Sciatic nerve (tissue), 2 donors: ENCODE data around the gene CELSR2. TPM values are rescaled to one million over a fixed set of nuclear protein-coding genes. Genes with fewer than 3 reads are reported as not detected.

Experiments
- ATAC-seq: fragments of 200-7000 bp; cut with Tn5 transposase; one replicate; pipeline ENCODE4 v1.9.1; 2020; ENCODE audit warnings: mild to moderate bottlenecking, moderate library complexity
- DNase-seq: peaks from one replicate; pipeline ENCODE4 v3.0.0-alpha.2; 2020; ENCODE audit warnings: low spot score
- intact Hi-C: fragments of 100-400 bp; cut with DNase I; formaldehyde crosslinking; loops from one replicate; pipeline ENCODE4 v1.14.2; 2022
- total RNA-seq: library from RNA; stranded (reverse); fragmentation: NEBNext Ultra II Directional; extraction: Animal tissue kit (Norgen Biotek cat#: 25700); gene quantifications from one replicate; pipeline ENCODE4 v1.2.1, GENCODE V29; 2021
- donor health status: DM: no; HTN: no; CAD: no.
- donor health status: DM: no; HTN: no; CAD: no.

The CELSR2 gene
- total RNA-seq, 1 donor from 2014 or later = 24.0 TPM

DNA sequence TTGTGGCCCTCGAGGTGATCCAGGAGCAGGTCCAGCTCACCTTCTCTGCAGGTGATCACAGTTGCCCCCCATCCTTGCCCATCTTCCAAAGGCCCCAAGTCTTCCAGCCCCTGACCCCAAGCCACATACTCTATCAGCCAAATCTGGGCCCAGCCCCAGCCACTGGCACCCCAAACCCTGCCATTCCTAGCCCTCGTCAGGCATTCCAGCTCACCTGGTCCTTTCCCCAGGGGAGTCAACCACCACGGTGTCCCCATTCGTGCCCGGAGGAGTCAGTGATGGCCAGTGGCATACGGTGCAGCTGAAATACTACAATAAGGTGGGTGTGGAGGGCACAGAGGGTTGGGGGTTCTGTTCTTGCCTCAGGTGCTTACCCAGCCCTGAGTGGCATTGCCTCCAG lies 12.2 kb downstream of the CELSR2 start:
- intact Hi-C loops = loop anchor here (5.0 kb wide), 1 partner anchor 141 kb away; no protein-coding TSS in a partner anchor
- DNase-seq (no peak), ATAC-seq (no peak)

- no peak for DNase-seq
- intact Hi-C loops = loop anchor here (5.0 kb wide), 1 partner anchor 140 kb away; no protein-coding TSS in a partner anchor
- ATAC-seq = no peak
Observed at GRCh38 chr1:109262231-109263055, 13.1 kb downstream of the CELSR2 start.

DNA sequence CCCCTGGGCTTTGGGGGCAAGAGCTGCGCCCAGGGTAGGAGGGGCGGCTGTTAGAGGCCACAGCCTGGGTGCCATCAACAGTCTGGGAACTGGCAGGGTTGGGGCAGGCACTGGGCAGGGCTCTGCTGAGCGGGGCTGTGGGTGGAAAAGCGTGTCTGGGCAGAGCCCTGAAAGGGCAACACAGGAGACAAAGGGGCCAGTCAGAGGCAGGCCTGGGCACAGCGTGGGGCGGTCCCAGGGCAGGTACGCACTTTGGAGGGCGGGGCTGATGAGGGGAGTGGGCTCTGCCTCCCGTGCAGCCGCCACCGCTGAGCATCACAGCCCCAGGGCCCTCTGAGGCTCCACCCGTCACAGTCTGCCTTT lies 13.9 kb downstream of the CELSR2 start:
- DNase-seq = no peak
- intact Hi-C loops = loop anchor here (5.0 kb wide), 1 partner anchor 139 kb away; no protein-coding TSS in a partner anchor
- ATAC-seq = peak; percentile 60

DNA sequence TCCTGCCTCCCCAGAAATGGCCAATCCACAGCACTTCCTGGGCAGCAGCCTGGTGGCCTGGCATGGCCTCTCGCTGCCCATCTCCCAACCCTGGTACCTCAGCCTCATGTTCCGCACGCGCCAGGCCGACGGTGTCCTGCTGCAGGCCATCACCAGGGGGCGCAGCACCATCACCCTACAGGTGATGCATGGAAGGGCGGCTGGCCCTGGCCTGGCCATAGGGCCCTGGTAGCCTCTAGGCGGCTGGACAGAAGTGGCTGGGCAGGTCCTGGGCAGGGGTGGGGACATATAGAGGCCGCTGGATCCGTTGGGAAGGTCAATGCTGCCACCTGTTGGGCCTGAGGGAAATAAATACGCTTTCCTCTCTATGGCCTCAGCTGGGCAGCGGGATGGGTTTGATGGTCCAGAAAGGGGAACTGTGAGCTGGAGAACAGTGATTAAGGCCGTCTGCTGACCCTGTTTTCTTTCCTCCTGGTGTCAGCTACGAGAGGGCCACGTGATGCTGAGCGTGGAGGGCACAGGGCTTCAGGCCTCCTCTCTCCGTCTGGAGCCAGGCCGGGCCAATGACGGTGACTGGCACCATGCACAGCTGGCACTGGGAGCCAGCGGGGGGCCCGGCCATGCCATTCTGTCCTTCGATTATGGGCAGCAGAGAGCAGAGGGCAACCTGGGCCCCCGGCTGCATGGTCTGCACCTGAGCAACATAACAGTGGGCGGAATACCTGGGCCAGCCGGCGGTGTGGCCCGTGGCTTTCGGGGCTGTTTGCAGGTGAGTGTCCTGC lies 14.4 kb downstream of the CELSR2 start:
- intact Hi-C loops = loop anchor here (5.0 kb wide), 1 partner anchor 139 kb away; no protein-coding TSS in a partner anchor
- DNase-seq (peak; percentile 92), ATAC-seq (peak; percentile 87)

DNA sequence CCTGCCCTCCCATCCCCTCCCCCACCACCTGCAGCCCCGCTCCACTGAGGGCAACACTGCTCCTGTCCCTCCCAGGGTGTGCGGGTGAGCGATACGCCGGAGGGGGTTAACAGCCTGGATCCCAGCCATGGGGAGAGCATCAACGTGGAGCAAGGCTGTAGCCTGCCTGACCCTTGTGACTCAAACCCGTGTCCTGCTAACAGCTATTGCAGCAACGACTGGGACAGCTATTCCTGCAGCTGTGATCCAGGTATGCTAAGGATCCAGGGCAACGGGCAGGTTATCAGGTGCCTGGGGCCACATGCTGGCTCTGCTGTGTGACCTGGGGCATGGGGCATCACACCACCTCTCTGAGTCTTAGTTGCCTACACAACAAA lies 15.0 kb downstream of the CELSR2 start:
- no peak for DNase-seq
- intact Hi-C loops = loop anchor here (5.0 kb wide), 1 partner anchor 138 kb away; no protein-coding TSS in a partner anchor
- peak; percentile 4 for ATAC-seq

- DNase-seq (no peak), ATAC-seq (no peak)
- intact Hi-C loops = no loop called here
Observed at GRCh38 chr1:109265016-109265415, 15.7 kb downstream of the CELSR2 start.

DNA sequence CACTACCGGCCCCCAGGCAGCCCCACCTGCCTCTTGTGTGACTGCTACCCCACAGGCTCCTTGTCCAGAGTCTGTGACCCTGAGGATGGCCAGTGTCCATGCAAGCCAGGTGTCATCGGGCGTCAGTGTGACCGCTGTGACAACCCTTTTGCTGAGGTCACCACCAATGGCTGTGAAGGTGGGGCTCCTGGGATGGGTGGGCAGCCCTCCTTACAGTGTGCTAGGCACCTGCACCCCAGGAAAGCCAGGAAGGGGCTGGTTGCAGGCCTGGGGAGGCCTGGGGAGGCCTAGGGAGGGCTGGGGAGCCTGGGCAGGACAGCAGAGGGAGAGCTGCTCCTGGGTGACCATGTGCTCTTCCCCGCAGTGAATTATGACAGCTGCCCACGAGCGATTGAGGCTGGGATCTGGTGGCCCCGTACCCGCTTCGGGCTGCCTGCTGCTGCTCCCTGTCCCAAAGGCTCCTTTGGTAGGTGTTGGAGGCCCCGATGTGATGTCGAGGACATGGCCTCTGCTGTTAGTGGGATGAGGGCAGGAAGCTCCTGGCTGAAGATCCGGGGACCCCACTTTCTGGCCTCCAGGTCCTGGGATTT lies 16.5 kb downstream of the CELSR2 start:
- intact Hi-C loops = no loop called here
- DNase-seq (no peak), ATAC-seq (no peak)

DNA sequence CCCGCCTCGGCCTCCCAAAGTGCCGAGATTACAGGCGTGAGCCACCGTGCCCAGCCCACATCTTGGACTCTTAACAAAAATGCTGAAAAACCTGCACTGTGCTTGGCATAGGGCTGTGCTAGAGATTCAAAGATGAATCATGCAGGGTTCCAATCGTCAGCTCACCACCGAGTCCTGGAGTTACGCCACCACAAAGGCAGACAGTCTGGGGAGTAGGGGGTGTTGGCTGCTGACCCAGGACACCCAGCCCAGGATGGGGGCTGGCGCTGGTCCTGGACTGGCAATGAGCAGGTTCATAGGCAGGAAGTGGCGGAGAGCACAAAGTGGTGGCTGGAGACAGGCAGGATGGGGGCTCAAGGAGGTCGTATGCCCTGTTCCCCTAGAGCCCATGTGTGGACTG lies 17.6 kb downstream of the CELSR2 start:
- no peak for DNase-seq
- no peak for ATAC-seq
- intact Hi-C loops = no loop called here

DNA sequence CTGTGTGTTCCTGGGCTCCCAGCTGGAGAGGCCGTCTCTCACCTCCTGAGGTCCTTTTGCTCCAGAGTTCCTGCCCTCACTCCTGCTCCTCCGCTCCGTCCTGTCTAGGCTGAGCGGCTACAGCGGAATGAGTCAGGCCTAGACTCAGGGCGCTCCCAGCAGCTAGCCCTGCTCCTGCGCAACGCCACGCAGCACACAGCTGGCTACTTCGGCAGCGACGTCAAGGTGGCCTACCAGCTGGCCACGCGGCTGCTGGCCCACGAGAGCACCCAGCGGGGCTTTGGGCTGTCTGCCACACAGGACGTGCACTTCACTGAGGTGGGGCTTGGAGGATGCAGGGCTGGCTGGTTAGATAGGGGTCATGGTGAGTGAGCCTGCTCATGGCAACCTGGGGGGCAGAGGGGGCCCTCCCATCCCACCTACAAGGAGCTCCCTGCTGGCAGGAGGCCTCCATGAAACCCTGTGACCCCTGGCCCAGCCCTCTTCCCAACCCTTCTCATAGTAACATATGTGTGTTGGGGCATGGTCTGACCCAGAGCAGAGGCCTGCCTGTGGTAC lies 18.5 kb downstream of the CELSR2 start:
- intact Hi-C loops = no loop called here
- DNase-seq (no peak), ATAC-seq (no peak)

GRCh38 chr1:109268431-109269211 lies 19.3 kb downstream of the CELSR2 start:
- no peak for ATAC-seq
- peak; percentile 53 for DNase-seq
- intact Hi-C loops = no loop called here

DNA sequence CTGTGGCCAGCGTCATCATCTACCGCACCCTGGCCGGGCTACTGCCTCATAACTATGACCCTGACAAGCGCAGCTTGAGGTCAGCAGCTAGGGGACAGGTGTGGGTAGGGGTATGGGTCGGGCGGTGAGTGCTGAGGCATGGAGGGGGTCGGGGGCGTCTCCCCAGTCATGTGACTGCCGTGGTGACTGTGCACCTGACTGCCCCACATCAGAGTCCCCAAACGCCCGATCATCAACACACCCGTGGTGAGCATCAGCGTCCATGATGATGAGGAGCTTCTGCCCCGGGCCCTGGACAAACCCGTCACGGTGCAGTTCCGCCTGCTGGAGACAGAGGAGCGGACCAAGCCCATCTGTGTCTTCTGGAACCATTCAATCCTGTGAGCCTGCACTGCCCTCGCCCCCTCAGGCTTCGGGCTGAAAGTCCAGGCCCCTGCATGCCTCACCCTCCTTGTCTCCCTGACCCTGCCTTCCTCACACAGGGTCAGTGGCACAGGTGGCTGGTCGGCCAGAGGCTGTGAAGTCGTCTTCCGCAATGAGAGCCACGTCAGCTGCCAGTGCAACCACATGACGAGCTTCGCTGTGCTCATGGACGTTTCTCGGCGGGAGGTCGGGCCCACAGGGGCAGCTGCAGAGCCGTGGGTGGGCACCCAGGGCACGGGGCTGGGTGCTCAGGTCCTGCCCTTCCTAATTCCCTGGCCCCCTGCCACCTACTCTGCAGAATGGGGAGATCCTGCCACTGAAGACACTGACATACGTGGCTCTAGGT lies 20.1 kb downstream of the CELSR2 start:
- no peak for ATAC-seq
- no peak for DNase-seq
- intact Hi-C loops = no loop called here

DNA sequence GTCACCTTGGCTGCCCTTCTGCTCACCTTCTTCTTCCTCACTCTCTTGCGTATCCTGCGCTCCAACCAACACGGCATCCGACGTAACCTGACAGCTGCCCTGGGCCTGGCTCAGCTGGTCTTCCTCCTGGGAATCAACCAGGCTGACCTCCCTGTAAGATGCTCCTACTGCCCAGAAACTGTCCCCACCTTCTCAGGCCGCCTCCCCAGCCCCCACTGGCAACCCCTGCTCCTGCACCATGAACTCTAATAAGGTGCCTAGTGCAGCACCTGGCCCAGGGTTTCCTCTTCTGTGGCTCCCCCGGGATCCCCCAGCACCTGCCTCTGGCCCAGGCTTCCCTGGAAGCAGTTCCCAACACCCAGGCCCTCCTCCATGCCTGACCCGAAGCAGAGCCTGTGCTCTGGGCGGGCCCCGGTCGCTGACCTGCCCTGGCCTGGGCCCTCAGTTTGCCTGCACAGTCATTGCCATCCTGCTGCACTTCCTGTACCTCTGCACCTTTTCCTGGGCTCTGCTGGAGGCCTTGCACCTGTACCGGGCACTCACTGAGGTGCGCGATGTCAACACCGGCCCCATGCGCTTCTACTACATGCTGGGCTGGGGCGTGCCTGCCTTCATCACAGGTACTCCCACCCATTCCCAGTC lies 20.8 kb downstream of the CELSR2 start:
- DNase-seq = no peak
- intact Hi-C loops = no loop called here
- ATAC-seq = no peak

- no peak for ATAC-seq
- DNase-seq = peak; percentile 55
- intact Hi-C loops = no loop called here
Observed at GRCh38 chr1:109270623-109271317, 21.4 kb downstream of the CELSR2 start.

- intact Hi-C loops = no loop called here
- DNase-seq (no peak), ATAC-seq (no peak)
Observed at GRCh38 chr1:109271458-109271857, 22.1 kb downstream of the CELSR2 start.

GRCh38 chr1:109272021-109272799 lies 22.9 kb downstream of the CELSR2 start:
- no peak for ATAC-seq
- DNase-seq = peak; percentile 62
- intact Hi-C loops = no loop called here

GRCh38 chr1:109272831-109273547 lies 23.6 kb downstream of the CELSR2 start:
- no peak for ATAC-seq
- intact Hi-C loops = no loop called here

More at GRCh38 chr1:109272831-109273547, 23.6 kb downstream of the CELSR2 start:
- no peak for DNase-seq
